Endothelial cell of umbilical vein (primary cell): ENCODE measurements around the gene LMO7. TPM values are rescaled to one million over a fixed set of nuclear protein-coding genes. Genes with fewer than 3 reads are reported as not detected.

Experiments used
- BruUV-seq: library from RNA; stranded (reverse); fragments of 400-500 nt; replicated peaks from 2 replicates; lab custom pipeline; 2021; lab: Mats Ljungman, UMichigan
- CTCF ChIA-PET: fragments of 300-600, 350-600 bp; sonication (Branson Sonifier 250); formaldehyde crosslinking; loops from one replicate; lab custom pipeline; 2021; ENCODE audit warnings: antibody characterized with exemption, inconsistent platforms; lab: Charles Lee
- POLR2A ChIA-PET: fragments of 300-600, 350-600 bp; sonication (Branson Sonifier 250); formaldehyde crosslinking; loops from one replicate; lab custom pipeline; 2021; ENCODE audit warnings: antibody characterized with exemption, inconsistent platforms; lab: Charles Lee
- DNase-seq: peaks from one replicate; pipeline ENCODE4 v3.0.0-alpha.2; 2011; ENCODE audit warnings: low read depth, low spot score
- FAIRE-seq: peaks from 2 replicates; lab custom pipeline; 2011; peaks lifted over from hg19 to GRCh38; lab: Jason Lieb, UNC
- H2AFZ ChIP-seq: 2 replicates; pipeline ENCODE4 v1.6.0; 2012; ENCODE audit warnings: low read depth, low read length, control low read depth, inconsistent platforms
- H3K27ac ChIP-seq: 2 replicates; pipeline ENCODE4 v1.5.1; 2011; ENCODE audit warnings: low read depth, mild to moderate bottlenecking, control low read depth, low read length, moderate library complexity; ENCODE audit not compliant: insufficient read depth
- H3K27me3 ChIP-seq, 2 experiments: 2 replicates each; pipeline versions ENCODE4 v1.6.0 to v1.6.1; 2011; ENCODE audit warnings: low read length in 2 of 2, mixed read lengths in 1 of 2; ENCODE audit not compliant: control insufficient read depth in 2 of 2, insufficient read depth in 2 of 2
- H3K36me3 ChIP-seq, 2 experiments: 2 replicates in 1 of 2; 3 replicates in 1 of 2; pipeline ENCODE4 v1.5.1; 2011; ENCODE audit warnings: low read length in 2 of 2, mild to moderate bottlenecking in 1 of 2, moderate library complexity in 1 of 2; ENCODE audit not compliant: control insufficient read depth in 2 of 2, insufficient read depth in 2 of 2; ENCODE audit errors: extremely low read depth in 1 of 2
- H3K4me1 ChIP-seq: 3 replicates; pipeline ENCODE4 v1.5.1; 2011; ENCODE audit warnings: mild to moderate bottlenecking, low read length; ENCODE audit not compliant: control insufficient read depth, insufficient read depth; ENCODE audit errors: extremely low read depth
- H3K4me2 ChIP-seq: 2 replicates; pipeline ENCODE4 v1.6.1; 2011; ENCODE audit warnings: low read length, control low read depth, mixed read lengths; ENCODE audit not compliant: insufficient read depth
- H3K4me3 ChIP-seq, 3 experiments: fragments of 200-600 bp in 1 of 3; sonication (generic), shearing (Covaris generic) in 1 of 3; replicated peaks in 1 of 3; 2 replicates each; pipeline ENCODE4 v1.5.1; 2011 to 2016; ENCODE audit warnings: control low read depth in 3 of 3, low read length in 3 of 3, mild to moderate bottlenecking in 2 of 3, inconsistent platforms in 1 of 3, low read depth in 1 of 3, moderate library complexity in 1 of 3; ENCODE audit not compliant: insufficient read depth in 1 of 3
- H3K79me2 ChIP-seq: 2 replicates; pipeline ENCODE4 v1.6.0; 2012; ENCODE audit warnings: low read length, inconsistent platforms; ENCODE audit not compliant: control insufficient read depth, insufficient read depth
- H3K9ac ChIP-seq: replicated peaks from 2 replicates; pipeline ENCODE3; 2011; ENCODE audit warnings: low read length, control low read depth; ENCODE audit not compliant: insufficient read depth; ENCODE audit errors: extremely low read depth
- H3K9me1 ChIP-seq: replicated peaks from 3 replicates; pipeline ENCODE4 v1.6.0; 2011; ENCODE audit warnings: mild to moderate bottlenecking, low read length; ENCODE audit not compliant: control insufficient read depth, insufficient read depth; ENCODE audit errors: extremely low read depth
- H3K9me3 ChIP-seq: replicated peaks from 2 replicates; pipeline ENCODE4 v1.5.1; 2012; ENCODE audit warnings: low read length, inconsistent platforms; ENCODE audit not compliant: control insufficient read depth, insufficient read depth
- H4K20me1 ChIP-seq: replicated peaks from 2 replicates; pipeline ENCODE3; 2011; ENCODE audit warnings: mild to moderate bottlenecking, low read length; ENCODE audit not compliant: control insufficient read depth, insufficient read depth; ENCODE audit errors: extremely low read depth
- EZH2 ChIP-seq: IDR thresholded peaks from 2 replicates; pipeline ENCODE4 v1.6.1; 2012; ENCODE audit warnings: borderline replicate concordance, low read depth, mild to moderate bottlenecking, moderate library complexity, low read length, inconsistent platforms; ENCODE audit not compliant: severe bottlenecking
- FOS ChIP-seq: IDR thresholded peaks from 2 replicates; pipeline ENCODE4 v1.6.1; 2011; ENCODE audit warnings: mild to moderate bottlenecking, low read length, moderate library complexity, borderline replicate concordance; ENCODE audit not compliant: insufficient read depth
- GATA2 ChIP-seq: IDR thresholded peaks from 2 replicates; pipeline ENCODE4 v1.7.0; 2011; ENCODE audit warnings: low read depth, mild to moderate bottlenecking, moderate library complexity, mixed read lengths, low read length; ENCODE audit not compliant: insufficient read length, insufficient read depth
- JUN ChIP-seq: IDR thresholded peaks from 2 replicates; pipeline ENCODE4 v1.6.1; 2011; ENCODE audit warnings: borderline replicate concordance, low read depth; ENCODE audit not compliant: insufficient read length, insufficient read depth
- MYC ChIP-seq: IDR thresholded peaks from one replicate; pipeline ENCODE4 v1.6.1; 2011; ENCODE audit warnings: mild to moderate bottlenecking, low read depth, low read length
- POLR2A ChIP-seq: IDR thresholded peaks from 2 replicates; pipeline ENCODE4 v1.6.1; 2012; ENCODE audit warnings: low read depth, mild to moderate bottlenecking, control low read depth, low read length
- POLR2AphosphoS5 ChIP-seq: IDR thresholded peaks from 2 replicates; pipeline ENCODE4 v1.6.1; 2012; ENCODE audit warnings: low read depth, mild to moderate bottlenecking, control low read depth, low read length, moderate library complexity; ENCODE audit not compliant: insufficient read depth
- dilution Hi-C: fragments of 300-500 bp; cut with MboI; formaldehyde crosslinking; loops from one replicate; pipeline ENCODE4 v1.15.0; 2019; ENCODE audit warnings: low sequenced_read_pairs; ENCODE audit not compliant: extremely low pct_ligation_motif_present
- intact Hi-C: fragments of 100-400 bp; cut with micrococcal nuclease; formaldehyde crosslinking; loops from one replicate; pipeline ENCODE4 v1.10.0; 2022
- polyA plus RNA-seq, 4 experiments: library from polyadenylated mRNA; depleted of rRNA in 3 of 4; stranded (reverse) in 3 of 4; unstranded in 1 of 4; fragments of >200 nt; gene quantifications; 2 replicates each; pipeline versions ENCODE4 v1.2.1 to v1.2.3, GENCODE V29; 2011 to 2012; ENCODE audit warnings: missing spikeins in 1 of 4
- total RNA-seq: library from RNA; stranded (reverse); gene quantifications from 2 replicates; pipeline ENCODE4 v1.2.3, GENCODE V29; 2021
- TF ChIP-seq, protein P1 (sequence below), 2 donors: IDR thresholded peaks; 1 replicate in 1 of 2; 2 replicates in 1 of 2; pipeline ENCODE4 v1.5.1; 2011; ENCODE audit warnings: low read length in 2 of 2, mild to moderate bottlenecking in 2 of 2, moderate library complexity in 2 of 2, control low read depth in 1 of 2, inconsistent platforms in 1 of 2, low read depth in 1 of 2; ENCODE audit not compliant: insufficient read depth in 1 of 2; ENCODE audit errors: extremely low read depth in 1 of 2
- TF ChIP-seq, protein P2 (sequence below): IDR thresholded peaks from 2 replicates; pipeline ENCODE4 v1.6.1; 2011; ENCODE audit not compliant: insufficient read depth, insufficient read length

Gene LMO7
- total and polyA plus RNA-seq, 2 donors (not counting 3 experiments of a cell fraction or from before 2014, with no cell fraction given) = 10.5 to 21.1 TPM

DNA sequence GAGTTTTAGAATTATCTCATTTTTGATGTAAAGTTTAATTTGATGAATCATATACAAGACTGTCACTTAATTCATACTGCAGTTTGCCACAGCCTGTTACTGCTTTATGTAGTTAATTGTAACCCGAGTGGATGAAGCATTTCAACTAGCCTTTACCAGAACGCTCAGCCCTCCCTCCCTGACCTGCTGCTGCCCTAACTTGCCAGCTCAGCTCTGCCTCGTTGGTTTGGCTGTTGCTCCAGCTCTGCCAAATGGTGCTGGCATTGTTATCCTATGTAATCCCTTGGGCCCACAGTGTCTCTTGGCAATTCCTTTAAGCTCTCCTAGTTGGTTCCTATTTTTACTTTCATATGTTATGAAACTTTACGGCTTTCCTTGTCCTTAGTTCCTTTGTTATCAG lies 113.3 kb downstream of the LMO7 start:
- H3K9me3 ChIP-seq = no peaks in the 10 kb centered on the region
- DNase-seq (no peak), FAIRE-seq (no peak)
- dilution Hi-C loops (no loop called here), intact Hi-C loops (no loop called here)
- H3K4me3 ChIP-seq = no peak overlapping the region
- no TSS peak for BruUV-seq
- TF ChIP-seq POLR2A = no peak
- no peaks in the 10 kb centered on the region for H3K36me3 ChIP-seq
- CTCF ChIA-PET = no interaction called here
- no peaks in the 10 kb centered on the region for H3K27me3 ChIP-seq
- H3K9ac ChIP-seq = no peak overlapping the region
- no peaks in the 10 kb centered on the region for H3K9me1 ChIP-seq
- no peak overlapping the region for H3K27ac ChIP-seq
- no peaks in the 10 kb centered on the region for H3K79me2 ChIP-seq
- no peak overlapping the region for H2AFZ ChIP-seq
- H3K4me1 ChIP-seq = no peaks in the 10 kb centered on the region
- H3K4me2 ChIP-seq = no peak overlapping the region
- no peaks in the 10 kb centered on the region for H4K20me1 ChIP-seq
- POLR2A ChIA-PET = no interaction called here

DNA sequence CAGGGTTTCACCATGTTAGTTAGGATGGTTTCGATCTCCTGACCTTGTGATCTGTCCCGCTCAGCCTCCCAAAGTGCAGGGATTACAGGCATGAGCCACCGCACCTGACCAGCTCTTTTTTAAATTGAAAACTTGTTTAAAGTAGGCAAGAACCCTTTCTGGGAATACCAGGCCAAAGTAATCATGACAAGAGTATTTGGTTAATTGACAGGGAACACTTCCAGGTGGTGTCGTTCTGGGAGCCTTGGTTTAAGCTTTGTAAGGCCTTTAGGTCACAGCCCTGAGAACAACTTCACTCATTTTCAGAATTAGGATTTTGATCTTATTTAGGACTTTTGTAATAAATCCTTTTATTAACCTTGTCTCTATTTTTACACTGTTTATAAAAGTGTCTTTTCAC lies 115.2 kb downstream of the LMO7 start:
- no peaks in the 10 kb centered on the region for H4K20me1 ChIP-seq
- H3K27me3 ChIP-seq = no peaks in the 10 kb centered on the region
- ChIA-PET POLR2A (no interaction called here), CTCF (interaction anchor here (0.9 to 1.7 kb wide), 2 partner anchors 9 to 17 kb away, joined by 3 to 10 read pairs; no protein-coding TSS in a partner anchor)
- no peaks in the 10 kb centered on the region for H3K79me2 ChIP-seq
- H3K9me1 ChIP-seq = no peaks in the 10 kb centered on the region
- TF ChIP-seq EZH2 = no peak
- TF ChIP-seq, protein P1, sequence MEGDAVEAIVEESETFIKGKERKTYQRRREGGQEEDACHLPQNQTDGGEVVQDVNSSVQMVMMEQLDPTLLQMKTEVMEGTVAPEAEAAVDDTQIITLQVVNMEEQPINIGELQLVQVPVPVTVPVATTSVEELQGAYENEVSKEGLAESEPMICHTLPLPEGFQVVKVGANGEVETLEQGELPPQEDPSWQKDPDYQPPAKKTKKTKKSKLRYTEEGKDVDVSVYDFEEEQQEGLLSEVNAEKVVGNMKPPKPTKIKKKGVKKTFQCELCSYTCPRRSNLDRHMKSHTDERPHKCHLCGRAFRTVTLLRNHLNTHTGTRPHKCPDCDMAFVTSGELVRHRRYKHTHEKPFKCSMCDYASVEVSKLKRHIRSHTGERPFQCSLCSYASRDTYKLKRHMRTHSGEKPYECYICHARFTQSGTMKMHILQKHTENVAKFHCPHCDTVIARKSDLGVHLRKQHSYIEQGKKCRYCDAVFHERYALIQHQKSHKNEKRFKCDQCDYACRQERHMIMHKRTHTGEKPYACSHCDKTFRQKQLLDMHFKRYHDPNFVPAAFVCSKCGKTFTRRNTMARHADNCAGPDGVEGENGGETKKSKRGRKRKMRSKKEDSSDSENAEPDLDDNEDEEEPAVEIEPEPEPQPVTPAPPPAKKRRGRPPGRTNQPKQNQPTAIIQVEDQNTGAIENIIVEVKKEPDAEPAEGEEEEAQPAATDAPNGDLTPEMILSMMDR (IDR thresholded peaks at IDR 0.05; ENCODE audit: extremely low read depth in 1 of 2, insufficient read depth in 1 of 2, low read depth in 1 of 2, low read length in 2 of 2) = no peak
- no peak for TF ChIP-seq POLR2A
- no peak for TF ChIP-seq FOS
- TF ChIP-seq, protein P2, sequence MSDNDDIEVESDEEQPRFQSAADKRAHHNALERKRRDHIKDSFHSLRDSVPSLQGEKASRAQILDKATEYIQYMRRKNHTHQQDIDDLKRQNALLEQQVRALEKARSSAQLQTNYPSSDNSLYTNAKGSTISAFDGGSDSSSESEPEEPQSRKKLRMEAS = no peak
- no peak for TF ChIP-seq GATA2
- TF ChIP-seq JUN = no peak
- TF ChIP-seq POLR2AphosphoS5 = no peak
- no peak for TF ChIP-seq MYC
- no peak overlapping the region for H3K27ac ChIP-seq
- no peak for FAIRE-seq
- no peaks in the 10 kb centered on the region for H3K36me3 ChIP-seq
- intact Hi-C loops = no loop called here
- no peaks in the 10 kb centered on the region for H3K4me1 ChIP-seq
- H3K9ac ChIP-seq = no peak overlapping the region
- no peak overlapping the region for H3K4me3 ChIP-seq
- BruUV-seq = no TSS peak
- no peak overlapping the region for H2AFZ ChIP-seq
- no peaks in the 10 kb centered on the region for H3K9me3 ChIP-seq
- no peak overlapping the region for H3K4me2 ChIP-seq
- no peak for DNase-seq
- dilution Hi-C loops = no loop called here
